ENCODE results near the gene PTPRN2. TPM values are rescaled to one million over a fixed set of nuclear protein-coding genes. Genes with fewer than 3 reads are reported as not detected.
"Not testable (repeated sequence)": the region's sequence is repeated elsewhere in the genome, so short reads cannot be mapped to it uniquely, and the experiment has no call there.

Gene PTPRN2
- total RNA-seq, 3 donors from 2014 or later, result 0.43 to 0.66 (median 0.63) TPM

- Mint-ChIP-seq H3K9me3 (no peaks in the 10 kb centered on the region), H3K36me3 (ENCODE audit: insufficient read depth) (no peaks in the 10 kb centered on the region), H3K4me3 (no peak overlapping the region), H3K27me3 (ENCODE audit: low read depth) (peaks cover 8% of the 10 kb centered on the region), H3K4me1 (ENCODE audit: low read depth) (peaks cover 13% of the 10 kb centered on the region)
- DNase-seq (no peak), ATAC-seq (no peak)
These were observed 665.0 kb downstream of the PTPRN2 start for GRCh38 chr7:157922576-157922975.

GRCh38 chr7:157918326-157919080, 669.1 kb downstream of the PTPRN2 start:
- H3K27me3 Mint-ChIP-seq (ENCODE audit: low read depth), result peaks cover 14% of the 10 kb centered on the region
- no peaks in the 10 kb centered on the region for H3K4me1 Mint-ChIP-seq (ENCODE audit: low read depth)
- H3K9me3 Mint-ChIP-seq, result peaks cover 15% of the 10 kb centered on the region
- H3K4me3 Mint-ChIP-seq, result no peak overlapping the region
- H3K36me3 Mint-ChIP-seq (ENCODE audit: insufficient read depth), result no peaks in the 10 kb centered on the region
- no peak for ATAC-seq
- DNase-seq, result no peak

- DNase-seq (no peak), ATAC-seq (no peak)
- Mint-ChIP-seq H3K4me1 (ENCODE audit: low read depth) (no peaks in the 10 kb centered on the region), H3K36me3 (ENCODE audit: insufficient read depth) (no peaks in the 10 kb centered on the region), H3K9me3 (peaks cover 21% of the 10 kb centered on the region), H3K4me3 (no peak overlapping the region), H3K27me3 (ENCODE audit: low read depth) (peaks cover 14% of the 10 kb centered on the region)
These were observed 670.5 kb downstream of the PTPRN2 start for GRCh38 chr7:157916946-157917640.

GRCh38 chr7:157910446-157910845, 677.2 kb downstream of the PTPRN2 start:
- DNase-seq (no peak), ATAC-seq (no peak)
- no peaks in the 10 kb centered on the region for H3K36me3 Mint-ChIP-seq (ENCODE audit: insufficient read depth)
- H3K9me3 Mint-ChIP-seq, result peaks cover 25% of the 10 kb centered on the region
- H3K4me1 Mint-ChIP-seq (ENCODE audit: low read depth), result no peaks in the 10 kb centered on the region
- no peaks in the 10 kb centered on the region for H3K27me3 Mint-ChIP-seq (ENCODE audit: low read depth)
- H3K4me3 Mint-ChIP-seq, result no peak overlapping the region

- DNase-seq; H3K4me3 Mint-ChIP-seq; H3K27me3 Mint-ChIP-seq (ENCODE audit: low read depth); H3K4me1 Mint-ChIP-seq (ENCODE audit: low read depth); ATAC-seq; H3K36me3 Mint-ChIP-seq (ENCODE audit: insufficient read depth): not testable (repeated sequence)
- peaks cover 22% of the 10 kb centered on the region for H3K9me3 Mint-ChIP-seq
These were observed 677.6 kb downstream of the PTPRN2 start for GRCh38 chr7:157910045-157910444.

GRCh38 chr7:157909370-157909769, 678.3 kb downstream of the PTPRN2 start:
- DNase-seq (no peak), ATAC-seq (no peak)
- no peaks in the 10 kb centered on the region for H3K27me3 Mint-ChIP-seq (ENCODE audit: low read depth)
- peaks cover 15% of the 10 kb centered on the region for H3K9me3 Mint-ChIP-seq
- no peak overlapping the region for H3K4me3 Mint-ChIP-seq
- H3K4me1 Mint-ChIP-seq (ENCODE audit: low read depth), result no peaks in the 10 kb centered on the region
- no peaks in the 10 kb centered on the region for H3K36me3 Mint-ChIP-seq (ENCODE audit: insufficient read depth)

GRCh38 chr7:157908006-157908782, 679.4 kb downstream of the PTPRN2 start:
- Mint-ChIP-seq H3K36me3 (ENCODE audit: insufficient read depth) (no peaks in the 10 kb centered on the region), H3K4me3 (no peak overlapping the region), H3K4me1 (ENCODE audit: low read depth) (no peaks in the 10 kb centered on the region), H3K27me3 (ENCODE audit: low read depth) (no peaks in the 10 kb centered on the region), H3K9me3 (peaks cover 12% of the 10 kb centered on the region)
- ATAC-seq (no peak), DNase-seq (no peak)

- H3K27me3 Mint-ChIP-seq (ENCODE audit: low read depth), result no peaks in the 10 kb centered on the region
- H3K36me3 Mint-ChIP-seq (ENCODE audit: insufficient read depth), result no peaks in the 10 kb centered on the region
- H3K4me1 Mint-ChIP-seq (ENCODE audit: low read depth), result no peaks in the 10 kb centered on the region
- H3K4me3 Mint-ChIP-seq, result no peak overlapping the region
- peaks cover 6% of the 10 kb centered on the region for H3K9me3 Mint-ChIP-seq
- no peak for DNase-seq
- no peak for ATAC-seq
These were observed 680.5 kb downstream of the PTPRN2 start for GRCh38 chr7:157907091-157907490.

- no peak overlapping the region for H3K4me3 Mint-ChIP-seq
- H3K4me1 Mint-ChIP-seq (ENCODE audit: low read depth), result no peaks in the 10 kb centered on the region
- H3K9me3 Mint-ChIP-seq, result peaks cover under 1% of the 10 kb centered on the region
- DNase-seq (no peak), ATAC-seq (no peak)
- H3K27me3 Mint-ChIP-seq (ENCODE audit: low read depth), result no peaks in the 10 kb centered on the region
- no peaks in the 10 kb centered on the region for H3K36me3 Mint-ChIP-seq (ENCODE audit: insufficient read depth)
These were observed 681.0 kb downstream of the PTPRN2 start for GRCh38 chr7:157906583-157906982.

- ATAC-seq, result no peak
These were observed 681.8 kb downstream of the PTPRN2 start for GRCh38 chr7:157905651-157906461.

GRCh38 chr7:157904866-157905570, 682.6 kb downstream of the PTPRN2 start:
- no peak for ATAC-seq

More at GRCh38 chr7:157905651-157906461, 681.8 kb downstream of the PTPRN2 start:
- Mint-ChIP-seq H3K4me1 (ENCODE audit: low read depth) (no peaks in the 10 kb centered on the region), H3K36me3 (ENCODE audit: insufficient read depth) (no peaks in the 10 kb centered on the region), H3K4me3 (no peak overlapping the region), H3K9me3 (no peaks in the 10 kb centered on the region), H3K27me3 (ENCODE audit: low read depth) (no peaks in the 10 kb centered on the region)
- DNase-seq, result no peak

GRCh38 chr7:157904211-157904865, 683.3 kb downstream of the PTPRN2 start:
- DNase-seq (no peak), ATAC-seq (no peak)
- no peak overlapping the region for H3K4me3 Mint-ChIP-seq
- H3K36me3 Mint-ChIP-seq (ENCODE audit: insufficient read depth), result no peaks in the 10 kb centered on the region
- H3K9me3 Mint-ChIP-seq, result no peaks in the 10 kb centered on the region
- no peaks in the 10 kb centered on the region for H3K27me3 Mint-ChIP-seq (ENCODE audit: low read depth)
- H3K4me1 Mint-ChIP-seq (ENCODE audit: low read depth), result no peaks in the 10 kb centered on the region

More at GRCh38 chr7:157904866-157905570, 682.6 kb downstream of the PTPRN2 start:
- Mint-ChIP-seq H3K9me3 (no peaks in the 10 kb centered on the region), H3K36me3 (ENCODE audit: insufficient read depth) (no peaks in the 10 kb centered on the region), H3K27me3 (ENCODE audit: low read depth) (no peaks in the 10 kb centered on the region), H3K4me3 (no peak overlapping the region), H3K4me1 (ENCODE audit: low read depth) (no peaks in the 10 kb centered on the region)
- DNase-seq, result no peak

GRCh38 chr7:157903710-157904109, 683.9 kb downstream of the PTPRN2 start:
- H3K36me3 Mint-ChIP-seq (ENCODE audit: insufficient read depth), result no peaks in the 10 kb centered on the region
- H3K4me1 Mint-ChIP-seq (ENCODE audit: low read depth), result no peaks in the 10 kb centered on the region
- H3K27me3 Mint-ChIP-seq (ENCODE audit: low read depth), result no peaks in the 10 kb centered on the region
- ATAC-seq, result no peak
- no peaks in the 10 kb centered on the region for H3K9me3 Mint-ChIP-seq
- no peak overlapping the region for H3K4me3 Mint-ChIP-seq
- DNase-seq, result no peak

All from activated T-cell treated with anti-CD3 and anti-CD28 coated beads, Interleukin-2, amount 50 U/mL, for 4 hours (primary cell).